Immature natural killer cell (primary cell): ENCODE measurements around the gene DUSP19. TPM values are rescaled to one million over a fixed set of nuclear protein-coding genes. Genes with fewer than 3 reads are reported as not detected.
"Not testable (repeated sequence)": the region's sequence is repeated elsewhere in the genome, so short reads cannot be mapped to it uniquely, and the experiment has no call there.

ENCODE experiments used
- DNase-seq, 3 donors: peaks; one replicate each; pipeline ENCODE4 v3.0.0; 2022; ENCODE audit warnings: mixed read lengths in 1 of 3
- H3K27ac Mint-ChIP-seq, 6 donors: one replicate each; pipeline ENCODE4 v1.8.0; 2020; ENCODE audit warnings: mixed read lengths in 6 of 6, mild to moderate bottlenecking in 5 of 6, inconsistent platforms in 4 of 6, moderate library complexity in 3 of 6
- H3K27me3 Mint-ChIP-seq, 3 donors: one replicate each; pipeline ENCODE4 v1.8.0; 2020 to 2021; ENCODE audit warnings: low read depth in 3 of 3, mild to moderate bottlenecking in 3 of 3, mixed read lengths in 3 of 3, moderate library complexity in 3 of 3, inconsistent platforms in 1 of 3
- H3K36me3 Mint-ChIP-seq, 3 donors: one replicate each; pipeline ENCODE4 v1.8.0; 2020; ENCODE audit warnings: mixed read lengths in 3 of 3, inconsistent platforms in 2 of 3, mild to moderate bottlenecking in 2 of 3
- H3K4me1 Mint-ChIP-seq, 2 donors: one replicate each; pipeline ENCODE4 v1.8.0; 2020; ENCODE audit warnings: inconsistent platforms in 2 of 2, mild to moderate bottlenecking in 2 of 2, mixed read lengths in 2 of 2, moderate library complexity in 1 of 2
- H3K4me3 Mint-ChIP-seq, 5 donors: one replicate each; pipeline ENCODE4 v1.8.0; 2020; ENCODE audit warnings: mild to moderate bottlenecking in 5 of 5, mixed read lengths in 5 of 5, inconsistent platforms in 3 of 5, moderate library complexity in 3 of 5
- H3K9me3 Mint-ChIP-seq, 6 donors: one replicate each; pipeline ENCODE4 v1.8.0; 2020; ENCODE audit warnings: mild to moderate bottlenecking in 6 of 6, mixed read lengths in 6 of 6, inconsistent platforms in 4 of 6, moderate library complexity in 3 of 6
- polyA plus RNA-seq, 3 donors: library from polyadenylated mRNA; unstranded; fragments of 300-500 nt; fragmentation: Illumina TruSeq; gene quantifications; one replicate each; pipeline ENCODE4 v1.2.3, GENCODE V29; 2021

Gene DUSP19
- polyA plus RNA-seq, 3 donors from 2014 or later, result 0.91 to 1.3 TPM; not detected in 1

DNA sequence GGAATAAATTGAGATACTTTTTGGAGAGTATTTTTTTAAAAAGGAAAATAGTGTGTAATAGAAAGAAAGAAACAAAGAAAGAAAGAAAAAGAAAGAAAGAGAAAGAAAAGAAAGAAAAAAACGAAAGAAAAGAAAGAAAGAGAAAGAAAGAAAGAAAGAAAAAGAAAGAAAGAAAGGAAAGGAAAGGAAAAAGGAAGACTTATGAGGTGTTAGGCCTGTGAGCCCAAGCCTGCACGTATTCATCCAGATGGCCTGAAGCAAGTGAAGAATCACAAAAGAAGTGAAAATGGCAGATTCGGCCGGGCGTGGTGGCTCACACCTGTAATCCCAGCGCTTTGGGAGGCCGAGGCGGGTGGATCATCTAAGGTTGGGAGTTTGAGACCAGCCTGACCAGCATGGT lies 35.0 kb upstream of the DUSP19 start:
- H3K27ac Mint-ChIP-seq, H3K4me3 Mint-ChIP-seq, H3K36me3 Mint-ChIP-seq, DNase-seq, H3K9me3 Mint-ChIP-seq: not testable (repeated sequence)
- Mint-ChIP-seq H3K27me3 (peaks cover 16 to 20% (median 18%) of the 10 kb centered on the region in 3 donors), H3K4me1 (peaks cover 5 to 13% of the 10 kb centered on the region in 2 donors)

DNA sequence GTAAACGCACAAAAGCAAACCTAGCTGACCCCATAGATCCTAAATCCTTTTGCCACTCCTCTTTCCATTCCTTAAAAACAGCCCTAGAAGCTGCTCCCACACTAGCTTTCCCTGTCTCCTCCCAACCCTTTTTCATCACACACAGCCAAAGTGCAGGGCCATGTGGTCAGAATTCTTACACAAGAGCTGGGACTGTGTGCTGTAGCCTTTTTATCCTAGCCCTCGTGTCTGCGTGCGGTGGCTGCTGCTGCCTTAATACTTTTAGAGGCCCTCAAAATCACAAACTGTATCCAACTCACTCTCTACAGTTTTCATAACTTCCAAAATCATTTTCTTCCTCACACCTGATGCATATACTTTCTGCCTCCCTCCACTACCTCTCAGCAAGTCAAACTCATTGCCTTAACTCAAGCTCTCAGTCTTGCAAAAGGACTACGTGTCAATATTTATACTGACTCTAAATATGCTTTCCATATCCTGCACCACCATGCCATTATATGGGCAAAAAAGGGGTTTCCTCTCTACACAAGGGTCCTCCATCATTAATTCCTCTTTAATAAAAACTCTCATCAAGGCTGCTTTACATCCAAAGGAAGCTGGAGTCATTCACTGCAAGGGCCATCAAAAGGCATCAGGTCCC lies 30.9 kb upstream of the DUSP19 start:
- not testable (repeated sequence) for H3K27ac Mint-ChIP-seq, H3K4me1 Mint-ChIP-seq, H3K9me3 Mint-ChIP-seq, H3K4me3 Mint-ChIP-seq, DNase-seq, H3K36me3 Mint-ChIP-seq
- H3K27me3 Mint-ChIP-seq, result peaks cover 11 to 13% (median 12%) of the 10 kb centered on the region in 3 donors

DNA sequence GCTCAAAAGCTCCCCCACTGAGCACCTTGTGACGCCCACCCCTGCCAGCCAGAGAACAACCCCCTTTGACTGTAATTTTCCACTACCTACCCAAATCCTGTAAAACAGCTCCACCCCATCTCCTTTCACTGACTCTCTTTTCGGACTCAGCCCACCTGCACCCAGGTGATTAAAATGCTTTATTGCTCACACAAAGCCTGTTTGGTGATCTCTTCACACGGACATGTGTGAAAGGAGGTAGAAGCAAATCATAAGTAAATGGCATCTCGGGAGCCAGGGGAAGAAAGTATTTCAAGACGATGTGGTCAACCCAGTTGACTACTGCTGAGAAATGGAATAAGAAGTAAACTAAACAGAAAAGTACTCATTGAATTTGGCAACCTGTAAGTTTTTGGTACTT lies 29.1 kb upstream of the DUSP19 start:
- no peak overlapping the region for H3K27ac Mint-ChIP-seq
- DNase-seq, result no peak
- H3K9me3 Mint-ChIP-seq, result peaks cover 0 to 7% (median 0%) of the 10 kb centered on the region in 6 donors
- no peak overlapping the region for H3K4me3 Mint-ChIP-seq
- H3K4me1 Mint-ChIP-seq, result no peaks in the 10 kb centered on the region
- peaks cover 8 to 11% (median 9%) of the 10 kb centered on the region in 3 donors for H3K27me3 Mint-ChIP-seq
- H3K36me3 Mint-ChIP-seq, result no peaks in the 10 kb centered on the region

GRCh38 chr2:183057333-183057985 lies 21.1 kb upstream of the DUSP19 start:
- peaks cover 2 to 13% (median 3%) of the 10 kb centered on the region in 3 donors for H3K27me3 Mint-ChIP-seq
- H3K4me1 Mint-ChIP-seq, result no peaks in the 10 kb centered on the region
- no peaks in the 10 kb centered on the region for H3K9me3 Mint-ChIP-seq
- no peak overlapping the region for H3K27ac Mint-ChIP-seq
- no peaks in the 10 kb centered on the region for H3K36me3 Mint-ChIP-seq
- H3K4me3 Mint-ChIP-seq, result no peak overlapping the region
- DNase-seq, result no peak

DNA sequence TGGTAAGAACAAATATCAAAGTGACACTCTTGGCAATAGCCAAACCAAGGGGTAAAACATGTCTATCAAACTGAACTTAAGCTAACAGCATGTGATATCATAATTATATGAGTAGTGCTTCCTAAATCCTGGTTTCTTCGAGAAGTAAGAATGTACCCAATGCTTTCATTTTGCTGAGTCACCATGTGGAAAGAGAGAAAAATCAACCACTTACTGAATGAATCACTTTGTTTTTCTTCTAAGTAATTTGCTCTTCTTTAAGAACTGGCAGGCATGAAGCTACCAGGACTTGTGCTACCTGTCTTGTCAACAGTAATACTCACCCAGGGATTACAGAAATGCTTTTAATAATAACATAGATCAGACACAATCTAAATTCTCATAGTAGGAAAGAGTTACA lies 19.0 kb upstream of the DUSP19 start:
- Mint-ChIP-seq H3K27me3 (peaks cover 4 to 11% (median 4%) of the 10 kb centered on the region in 3 donors), H3K27ac (no peak overlapping the region)

DNA sequence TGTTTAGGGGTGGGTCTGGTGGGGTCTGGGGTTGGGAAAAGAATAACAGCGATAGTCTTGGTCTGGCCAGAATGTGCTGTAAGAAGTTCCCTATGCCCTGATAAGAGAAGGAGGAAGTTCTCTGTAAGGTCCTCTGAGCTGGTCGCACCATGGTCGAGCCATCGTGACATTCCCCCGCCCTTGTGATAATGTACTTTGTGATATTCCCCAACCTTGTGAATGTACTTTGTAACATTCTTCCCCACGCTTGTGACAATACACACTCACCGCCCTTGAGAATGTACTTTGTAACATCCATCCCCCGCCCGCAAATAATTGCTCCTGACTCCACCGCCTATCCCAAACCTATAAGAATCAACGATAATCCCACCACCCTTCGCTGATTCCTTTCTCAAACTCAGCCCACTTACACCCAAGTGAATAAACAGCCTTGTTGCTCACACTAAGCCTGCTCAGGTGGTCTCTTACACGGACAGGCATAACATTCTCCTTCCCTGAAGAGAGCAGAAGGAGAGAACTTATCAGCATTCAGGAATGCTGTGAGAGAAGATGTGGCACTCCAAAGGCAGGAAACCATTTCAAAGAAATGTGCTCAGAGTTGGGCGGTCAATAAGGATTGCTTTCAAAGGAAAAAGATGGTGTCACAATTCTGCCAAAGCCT lies 17.8 kb upstream of the DUSP19 start:
- peaks cover 1 to 18% (median 4%) of the 10 kb centered on the region in 3 donors for H3K27me3 Mint-ChIP-seq
- no peak overlapping the region for H3K27ac Mint-ChIP-seq
- H3K9me3 Mint-ChIP-seq, result no peaks in the 10 kb centered on the region
- no peak for DNase-seq
- H3K36me3 Mint-ChIP-seq, result no peaks in the 10 kb centered on the region
- no peaks in the 10 kb centered on the region for H3K4me1 Mint-ChIP-seq
- H3K4me3 Mint-ChIP-seq, result no peak overlapping the region

More for the DNA sequence above, 19.0 kb upstream of the DUSP19 start:
- no peaks in the 10 kb centered on the region for H3K9me3 Mint-ChIP-seq
- H3K36me3 Mint-ChIP-seq, result no peaks in the 10 kb centered on the region
- DNase-seq, result no peak
- H3K4me1 Mint-ChIP-seq, result no peaks in the 10 kb centered on the region
- no peak overlapping the region for H3K4me3 Mint-ChIP-seq

GRCh38 chr2:183063083-183063482 lies 15.5 kb upstream of the DUSP19 start:
- no peaks in the 10 kb centered on the region for H3K4me1 Mint-ChIP-seq
- H3K36me3 Mint-ChIP-seq, result no peaks in the 10 kb centered on the region
- no peak overlapping the region for H3K4me3 Mint-ChIP-seq
- H3K9me3 Mint-ChIP-seq, result no peaks in the 10 kb centered on the region
- peaks cover 3 to 21% (median 8%) of the 10 kb centered on the region in 3 donors for H3K27me3 Mint-ChIP-seq
- H3K27ac Mint-ChIP-seq, result no peak overlapping the region
- no peak for DNase-seq

- no peaks in the 10 kb centered on the region for H3K4me1 Mint-ChIP-seq
- no peak for DNase-seq
- no peak overlapping the region for H3K27ac Mint-ChIP-seq
- H3K36me3 Mint-ChIP-seq, result no peaks in the 10 kb centered on the region
- H3K4me3 Mint-ChIP-seq, result no peak overlapping the region
- no peaks in the 10 kb centered on the region for H3K9me3 Mint-ChIP-seq
- H3K27me3 Mint-ChIP-seq, result peaks cover 3 to 14% (median 10%) of the 10 kb centered on the region in 3 donors
These were observed 10.0 kb upstream of the DUSP19 start for GRCh38 chr2:183068561-183068960.

DNA sequence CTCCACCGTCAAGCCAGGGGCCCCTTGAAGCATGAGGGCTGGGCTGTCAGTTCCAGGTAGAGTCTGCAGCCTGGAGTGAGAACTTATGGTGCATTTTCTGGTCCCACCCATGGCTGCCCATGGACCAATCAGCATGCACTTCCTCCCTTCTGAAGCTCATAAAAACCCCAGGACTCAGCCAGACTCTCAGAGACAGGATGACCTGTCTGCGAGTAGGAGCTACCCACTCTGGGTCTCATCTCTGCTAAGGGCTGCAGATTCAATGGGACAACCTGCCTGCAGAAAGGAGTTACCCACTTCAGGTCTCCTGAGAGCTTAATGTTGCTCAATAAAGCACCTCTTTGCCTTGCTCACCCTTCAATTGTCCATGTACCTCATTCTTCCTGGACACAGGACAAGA lies 9.4 kb upstream of the DUSP19 start:
- DNase-seq, result no peak
- H3K9me3 Mint-ChIP-seq, result no peaks in the 10 kb centered on the region
- H3K4me3 Mint-ChIP-seq, result no peak overlapping the region
- H3K36me3 Mint-ChIP-seq, result no peaks in the 10 kb centered on the region
- H3K4me1 Mint-ChIP-seq, result no peaks in the 10 kb centered on the region
- H3K27ac Mint-ChIP-seq, result no peak overlapping the region
- peaks cover 2 to 14% (median 9%) of the 10 kb centered on the region in 3 donors for H3K27me3 Mint-ChIP-seq

- Mint-ChIP-seq H3K27ac (no peak overlapping the region), H3K4me1 (no peaks in the 10 kb centered on the region), H3K9me3 (no peaks in the 10 kb centered on the region), H3K27me3 (peaks cover under 1 to 9% (median 5%) of the 10 kb centered on the region in 3 donors), H3K4me3 (no peak overlapping the region), H3K36me3 (no peaks in the 10 kb centered on the region)
- no peak for DNase-seq
These were observed 7.4 kb upstream of the DUSP19 start for GRCh38 chr2:183070942-183071844.

DNA sequence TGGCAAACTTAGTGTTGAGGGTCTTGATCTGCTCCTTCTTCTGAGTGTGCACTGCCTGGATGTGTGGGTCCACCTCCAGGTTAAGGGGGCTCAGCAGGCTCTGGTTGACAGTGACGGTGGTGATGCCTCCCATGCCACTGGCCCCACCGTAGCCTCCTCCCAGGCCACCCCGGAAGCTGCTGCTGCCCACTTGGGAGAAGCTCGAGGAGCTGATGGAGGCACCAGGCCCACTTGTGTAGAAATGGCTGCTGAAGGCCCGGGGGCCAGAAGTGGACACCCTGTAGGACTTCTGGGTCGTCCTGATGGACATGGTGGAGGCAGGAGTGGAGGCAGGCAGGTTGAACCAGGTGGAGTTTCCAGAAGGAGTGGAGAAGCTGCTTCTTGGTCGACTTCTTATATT lies 6.4 kb upstream of the DUSP19 start:
- no peaks in the 10 kb centered on the region for H3K9me3 Mint-ChIP-seq
- no peaks in the 10 kb centered on the region for H3K36me3 Mint-ChIP-seq
- H3K4me1 Mint-ChIP-seq, result no peaks in the 10 kb centered on the region
- H3K27me3 Mint-ChIP-seq, result peaks cover 0 to 5% (median 4%) of the 10 kb centered on the region in 3 donors
- H3K27ac Mint-ChIP-seq, result no peak overlapping the region
- DNase-seq, result no peak
- no peak overlapping the region for H3K4me3 Mint-ChIP-seq

- Mint-ChIP-seq H3K36me3 (no peaks in the 10 kb centered on the region), H3K27ac (peak overlapping the region; percentile 68 to 88 (median 83)), H3K4me3 (peak overlapping the region; percentile 94 to 98 (median 96)), H3K4me1 (peaks cover 10 to 19% of the 10 kb centered on the region in 2 donors), H3K9me3 (no peaks in the 10 kb centered on the region), H3K27me3 (peaks cover 0 to 7% (median 6%) of the 10 kb centered on the region in 3 donors)
- no peak for DNase-seq
These were observed 434 bp upstream of the DUSP19 start for GRCh38 chr2:183078163-183078463.

DNA sequence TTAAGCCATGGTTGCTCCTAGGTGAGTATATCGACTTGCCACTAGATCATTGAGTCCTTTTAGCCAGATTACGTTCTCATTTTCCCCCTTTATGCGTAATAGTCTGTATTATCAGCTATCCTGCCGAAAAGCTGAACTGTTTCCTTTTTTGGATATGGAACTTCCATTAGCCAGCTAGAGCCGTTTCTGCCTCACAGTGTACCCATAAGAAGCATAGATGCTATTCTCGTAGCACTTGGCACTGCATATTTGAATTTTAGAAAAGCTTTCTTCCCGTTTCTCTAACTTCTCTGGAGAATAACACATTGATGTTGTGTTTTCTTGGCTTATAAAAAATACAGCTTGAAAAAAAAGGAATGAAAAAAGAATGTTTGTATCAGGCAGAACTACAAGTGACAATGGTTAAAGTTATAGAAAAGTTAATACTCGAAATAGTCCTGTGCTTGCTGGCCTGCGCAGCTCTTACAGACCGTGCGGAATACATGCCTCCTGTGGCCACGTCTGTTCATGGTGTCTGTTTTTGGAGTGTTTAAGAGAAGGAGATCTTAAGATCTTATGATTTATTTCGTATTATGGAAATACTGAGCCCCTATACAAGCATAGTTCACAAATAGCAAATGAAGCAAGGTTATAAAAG lies 710 bp downstream of the DUSP19 start:
- Mint-ChIP-seq H3K4me3 (peak overlapping the region; percentile 94 to 98 (median 96)), H3K27ac (peak overlapping the region in 5 of 6 donors; percentile 64 to 88 (median 80)), H3K27me3 (peaks cover 0 to 7% (median 6%) of the 10 kb centered on the region in 3 donors), H3K4me1 (peaks cover 10 to 19% of the 10 kb centered on the region in 2 donors), H3K9me3 (no peaks in the 10 kb centered on the region), H3K36me3 (no peaks in the 10 kb centered on the region)
- DNase-seq, result no peak
